HG02759 (cell line): Measurements from ENCODE around the gene FBXO48.
"Not testable (repeated sequence)": the region's sequence is repeated elsewhere in the genome, so short reads cannot be mapped to it uniquely, and the experiment has no call there.

Source experiments
- ATAC-seq: cut with Tn5 transposase; IDR thresholded peaks from one replicate; pipeline ENCODE4 v1.9.1; 2021; ENCODE audit warnings: mild to moderate bottlenecking, moderate library complexity; ENCODE audit not compliant: unreplicated experiment

Gene FBXO48, protein sequence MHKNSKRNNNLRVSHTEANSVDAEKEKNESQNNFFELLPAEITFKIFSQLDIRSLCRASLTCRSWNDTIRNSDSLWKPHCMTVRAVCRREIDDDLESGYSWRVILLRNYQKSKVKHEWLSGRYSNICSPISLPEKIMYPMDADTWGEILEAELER

DNA sequence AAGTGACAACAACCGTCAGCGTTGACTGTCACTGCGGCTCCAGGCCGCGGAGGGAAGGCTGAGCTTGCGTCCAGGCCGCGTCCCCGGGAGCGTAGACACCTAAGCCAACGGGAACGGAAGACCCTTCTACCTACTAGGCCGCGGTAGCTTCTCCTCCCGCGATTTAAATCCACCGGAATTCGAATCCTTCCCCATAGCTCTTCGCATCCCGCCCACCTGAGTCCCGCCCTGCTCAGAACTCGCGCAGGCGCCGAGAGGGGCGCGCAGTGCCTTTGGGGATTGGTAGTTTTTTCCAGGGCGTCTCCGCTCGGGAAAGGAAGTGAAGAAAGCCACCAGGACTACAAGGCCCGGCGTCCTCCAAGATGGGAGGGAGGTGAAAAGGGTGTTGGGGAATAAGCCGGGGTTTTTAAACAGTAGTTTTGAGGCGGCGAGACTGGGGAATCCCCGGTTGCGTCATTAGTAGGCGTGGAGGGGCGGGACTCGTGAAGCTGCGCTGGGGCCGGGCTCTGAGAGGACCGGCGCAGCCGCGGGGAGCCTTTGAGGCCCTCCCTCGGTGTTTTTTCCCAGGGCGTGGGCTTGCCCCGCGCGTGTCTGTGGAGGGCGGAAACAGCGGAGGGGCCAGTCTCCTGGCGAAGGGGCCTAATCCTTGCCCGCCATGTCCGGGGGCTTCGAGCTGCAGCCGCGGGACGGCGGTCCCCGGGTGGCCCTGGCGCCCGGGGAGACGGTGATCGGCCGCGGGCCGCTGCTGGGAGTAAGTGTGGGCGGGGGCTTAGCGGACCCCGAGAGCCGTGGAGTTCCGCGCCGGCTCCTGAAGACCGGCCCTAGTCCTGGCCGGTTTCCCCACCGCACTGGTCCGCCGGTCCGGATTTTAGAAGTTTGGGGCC lies at the start of gene FBXO48, which contains the start of gene APLF:
Gene FBXO48 (minus strand): TSS at position 218 of the 884 bp plus-strand sequence. CDS start 2,149 bp downstream, outside the sequence.
Gene APLF (plus strand): TSS at position 509 of the 884 bp plus-strand sequence. CDS start 147 bp downstream, at position 656.
- peak; percentile 94 for ATAC-seq

- ATAC-seq, result no peak
Observed at GRCh38 chr2:68516051-68516955, 49.2 kb upstream of the FBXO48 start.

DNA sequence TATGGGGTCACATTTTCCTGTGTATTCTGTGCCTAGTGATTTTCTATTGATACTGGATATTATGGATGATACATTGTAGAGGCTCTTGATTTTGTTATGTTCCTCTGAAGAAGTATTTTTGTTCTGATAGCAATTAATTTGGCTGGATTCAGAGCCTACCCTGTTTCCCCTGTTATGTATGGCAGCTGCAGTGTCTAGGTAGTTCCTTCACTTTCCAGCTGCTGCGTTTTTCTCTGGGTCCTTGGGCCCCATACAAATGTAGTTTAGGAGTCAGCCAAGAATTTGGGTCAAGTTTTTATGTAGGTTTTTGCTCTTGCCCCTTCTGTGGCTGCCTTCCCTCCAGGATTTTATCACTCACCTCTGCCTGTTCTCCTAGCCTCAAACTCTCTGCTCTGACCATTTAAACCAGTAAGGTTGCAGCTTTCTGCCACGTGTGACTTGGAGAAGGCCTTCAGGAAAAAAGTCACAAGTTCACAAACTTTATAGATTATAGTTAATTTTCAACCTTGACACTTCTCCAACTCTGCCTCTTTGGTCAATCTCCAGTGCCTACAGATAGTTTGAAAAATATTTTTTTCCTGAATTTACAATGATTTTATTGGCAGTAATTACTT lies 47.3 kb upstream of the FBXO48 start:
- ATAC-seq, result no peak

DNA sequence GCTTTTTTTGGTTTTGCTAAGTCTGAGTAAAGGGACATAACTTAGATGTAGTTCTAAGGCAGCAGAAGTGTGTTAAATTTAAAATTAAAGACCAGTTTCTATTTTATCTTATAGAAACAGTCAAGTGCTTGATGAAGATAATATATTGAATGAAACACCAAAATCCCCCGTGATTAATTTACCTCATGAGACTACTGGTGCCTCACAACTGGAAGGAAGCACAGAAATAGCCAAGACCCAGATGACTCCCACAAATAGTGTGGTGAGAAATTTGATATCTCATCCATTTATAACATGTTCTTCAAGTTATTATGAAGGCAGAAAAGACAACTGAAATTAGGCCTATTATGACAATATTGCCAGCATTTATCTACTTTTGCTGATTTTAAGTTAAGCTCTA lies 45.9 kb upstream of the FBXO48 start:
- ATAC-seq, result no peak

- ATAC-seq, result no peak
Observed at GRCh38 chr2:68512326-68512725, 45.2 kb upstream of the FBXO48 start.

DNA sequence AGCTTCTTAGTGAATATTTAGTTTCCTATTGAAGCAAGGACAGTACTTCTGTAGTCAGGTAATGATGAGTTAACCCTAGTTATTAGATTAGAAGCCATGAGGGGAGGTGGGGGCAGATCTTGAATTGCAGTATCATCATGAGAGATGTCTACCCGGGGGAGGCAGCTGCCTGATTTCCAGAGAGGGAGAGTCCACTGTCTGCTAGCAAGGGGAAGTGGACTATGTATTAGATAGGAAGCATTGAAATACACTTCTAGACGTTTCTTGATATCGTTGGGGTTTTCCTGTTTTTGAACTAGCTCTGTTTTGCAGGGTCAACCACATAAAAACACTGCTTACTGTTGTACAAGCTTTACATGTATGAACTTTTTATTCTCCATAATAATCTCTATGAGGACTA lies 39.1 kb upstream of the FBXO48 start:
- no peak for ATAC-seq

- no peak for ATAC-seq
Observed at GRCh38 chr2:68505603-68506159, 38.6 kb upstream of the FBXO48 start.

GRCh38 chr2:68501768-68502167 lies 34.7 kb upstream of the FBXO48 start:
- ATAC-seq, result no peak

GRCh38 chr2:68500649-68501048 lies 33.6 kb upstream of the FBXO48 start:
- ATAC-seq, result no peak

DNA sequence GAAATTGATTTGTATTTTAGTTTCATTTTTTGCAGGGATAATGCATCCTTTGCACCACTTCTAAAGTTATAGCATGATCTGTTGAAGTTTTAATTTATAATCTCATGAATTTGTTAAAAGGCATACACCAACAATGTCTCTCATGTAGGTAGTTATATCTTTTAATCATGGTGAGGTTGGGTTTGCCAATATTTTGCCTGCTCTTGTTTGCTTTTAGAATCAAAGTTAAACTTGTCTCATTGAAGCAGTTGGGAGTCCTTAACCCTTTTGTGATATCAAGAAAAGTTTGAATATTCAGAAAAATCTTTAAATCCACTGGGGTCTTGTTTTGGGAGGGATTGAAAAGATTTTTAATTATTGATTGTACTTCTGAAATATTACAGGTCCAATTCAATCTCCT lies 32.0 kb upstream of the FBXO48 start:
- no peak for ATAC-seq

GRCh38 chr2:68491582-68491981 lies 24.5 kb upstream of the FBXO48 start:
- ATAC-seq, result no peak

- ATAC-seq, result no peak
Observed at GRCh38 chr2:68489282-68489681, 22.2 kb upstream of the FBXO48 start.

GRCh38 chr2:68488605-68489004 lies 21.5 kb upstream of the FBXO48 start:
- not testable (repeated sequence) for ATAC-seq

GRCh38 chr2:68487773-68488355 lies 20.8 kb upstream of the FBXO48 start:
- ATAC-seq, result no peak

DNA sequence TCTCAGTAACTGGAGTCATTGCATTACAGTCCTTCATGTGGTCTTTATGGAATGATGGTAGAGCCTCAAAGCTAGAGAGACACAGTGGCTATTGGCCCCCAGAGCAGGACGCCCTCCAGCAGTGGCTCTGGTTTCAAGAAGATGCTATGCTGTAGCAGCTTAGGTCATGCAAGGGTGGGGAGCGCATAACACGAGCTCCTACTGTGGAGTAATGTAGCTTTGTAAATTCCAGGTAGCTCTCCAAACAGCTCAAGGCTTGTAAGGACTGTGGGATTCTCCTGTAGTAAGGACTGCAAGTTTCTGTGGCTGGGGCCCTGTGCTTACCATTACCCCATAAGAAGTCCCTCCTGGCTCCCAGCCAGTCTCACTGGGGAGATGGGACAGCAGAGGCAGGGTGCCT lies 15.9 kb upstream of the FBXO48 start:
- ATAC-seq, result no peak

GRCh38 chr2:68482296-68482820 lies 15.3 kb upstream of the FBXO48 start:
- no peak for ATAC-seq

- ATAC-seq, result no peak
Observed at GRCh38 chr2:68478688-68479087, 11.6 kb upstream of the FBXO48 start.

DNA sequence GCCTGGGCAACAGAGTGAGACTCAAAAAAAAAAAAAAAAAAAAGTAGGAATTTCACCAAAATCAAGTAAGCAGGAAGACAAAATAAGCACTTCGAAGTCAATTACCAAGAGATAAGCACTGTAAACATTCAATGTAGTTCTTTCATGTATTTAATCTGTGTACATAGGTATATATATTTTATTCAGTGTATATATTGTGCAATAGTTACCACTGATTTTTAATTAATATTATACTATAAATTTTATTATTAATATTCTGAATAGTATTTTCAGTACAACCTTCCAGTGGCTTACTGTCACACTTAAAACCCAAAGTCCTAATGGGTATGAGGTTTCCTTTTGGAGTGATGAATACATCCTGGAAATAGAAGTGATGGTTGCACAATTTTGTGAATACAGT lies 9.4 kb upstream of the FBXO48 start:
- ATAC-seq, result no peak

- ATAC-seq, result no peak
Observed at GRCh38 chr2:68475576-68475975, 8.5 kb upstream of the FBXO48 start.

DNA sequence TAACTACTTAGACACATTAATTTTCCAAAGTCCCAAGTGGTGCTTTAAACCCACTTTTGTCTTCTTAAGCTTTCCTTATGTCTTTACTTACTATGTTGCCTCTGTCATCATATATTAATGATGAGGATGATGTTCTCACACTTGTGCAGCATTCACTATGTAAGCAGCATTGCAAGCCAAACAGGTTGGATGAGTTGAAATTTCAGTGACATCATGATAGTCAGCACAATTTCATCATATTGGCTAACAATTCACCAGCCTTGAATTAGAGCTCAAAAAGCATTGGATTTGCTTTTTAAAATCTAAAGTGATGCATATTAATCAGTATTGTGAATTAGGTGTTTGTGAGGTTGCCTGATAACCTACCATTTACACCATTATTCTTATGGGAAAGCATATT lies 8.0 kb upstream of the FBXO48 start:
- no peak for ATAC-seq
